Testis (tissue), 2 donors: ENCODE results near the gene CTU2.

Experiments used
- CTCF ChIP-seq, 3 experiments: fragments of 450-650 bp in 2 of 3; fragments of 200-600 bp in 1 of 3; sonication (generic) in 1 of 3; IDR thresholded peaks; one replicate each; pipeline ENCODE4 v1.5.1; 2016 to 2019; ENCODE audit warnings: antibody characterized with exemption in 3 of 3, mild to moderate bottlenecking in 2 of 3, moderate library complexity in 1 of 3
- POLR2A ChIP-seq: fragments of 450-650 bp; IDR thresholded peaks from one replicate; pipeline ENCODE4 v1.6.1; 2017; ENCODE audit warnings: antibody characterized with exemption, mild to moderate bottlenecking, moderate library complexity

- TF ChIP-seq CTCF (IDR thresholded peaks at IDR 0.05) (no peak), POLR2A (no peak)
Observed at GRCh38 chr16:88716201-88716600, 9.9 kb downstream of the CTU2 start.
